Fibroblast of the aortic adventitia (primary cell): ENCODE measurements around the gene STXBP4. TPM values are rescaled to one million over a fixed set of nuclear protein-coding genes. Genes with fewer than 3 reads are reported as not detected.

Experiments
- DNase-seq: peaks from one replicate; pipeline ENCODE4 v3.0.0-alpha.2; 2010; ENCODE audit warnings: low read depth
- H3K4me3 ChIP-seq: 2 replicates; pipeline ENCODE4 v1.5.1; 2011; ENCODE audit warnings: low read depth, mild to moderate bottlenecking, control low read depth, low read length, moderate library complexity
- CTCF ChIP-seq: IDR thresholded peaks from 2 replicates; pipeline ENCODE4 v1.5.1; 2011; ENCODE audit warnings: mild to moderate bottlenecking, low read length, control low read depth, inconsistent platforms; ENCODE audit not compliant: insufficient read depth
- total RNA-seq: library from RNA; depleted of rRNA; stranded (reverse); fragments of >200 nt; gene quantifications from 2 replicates; pipeline ENCODE4 v1.2.3, GENCODE V29; 2012; ENCODE audit warnings: low replicate concordance

The STXBP4 gene
- total RNA-seq, 1 donor: 32.0 TPM

DNA sequence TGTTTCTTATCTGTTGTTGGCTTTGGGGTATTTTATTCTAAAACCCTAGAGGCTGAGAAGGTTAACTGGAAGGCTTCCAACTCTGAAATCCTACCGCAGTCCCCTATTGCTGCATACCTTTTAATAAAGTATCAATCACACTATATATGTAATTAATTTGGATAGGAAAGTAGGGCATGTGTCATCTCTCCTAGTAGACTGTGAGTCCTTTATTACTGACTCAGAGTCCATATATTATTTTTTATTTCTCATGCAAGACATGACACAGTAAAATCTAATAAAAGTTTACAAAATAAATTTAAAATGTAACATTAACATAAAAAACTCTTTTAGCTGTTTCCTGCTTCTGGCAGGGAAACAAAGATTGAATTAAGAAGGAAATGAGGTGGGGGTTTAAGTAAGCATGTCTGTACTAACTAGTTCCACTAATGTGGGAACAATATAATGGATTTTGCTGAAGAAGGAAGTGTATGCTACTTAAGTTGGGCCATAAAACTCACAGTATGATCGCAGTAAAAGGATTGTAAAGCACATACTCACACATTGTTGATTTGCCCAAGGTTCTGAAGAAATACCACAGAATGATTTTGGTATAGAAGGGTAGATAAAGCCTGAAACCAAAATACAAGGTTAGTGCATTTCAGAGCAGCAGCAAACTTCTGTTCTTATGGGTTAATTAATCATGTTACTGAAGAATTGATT, 198.6 kb downstream of the STXBP4 start:
- DNase-seq: no peak
- no peak for TF ChIP-seq CTCF
- no peak overlapping the region for H3K4me3 ChIP-seq

- H3K4me3 ChIP-seq: no peak overlapping the region
- DNase-seq: no peak
- TF ChIP-seq CTCF: no peak
These were observed 200.6 kb downstream of the STXBP4 start for GRCh38 chr17:55168958-55169687.

GRCh38 chr17:55171634-55172328, 203.2 kb downstream of the STXBP4 start:
- no peak for DNase-seq
- no peak overlapping the region for H3K4me3 ChIP-seq
- no peak for TF ChIP-seq CTCF

- no peak for TF ChIP-seq CTCF
- H3K4me3 ChIP-seq: no peak overlapping the region
- no peak for DNase-seq
These were observed 204.0 kb downstream of the STXBP4 start for GRCh38 chr17:55172612-55173011.

DNA sequence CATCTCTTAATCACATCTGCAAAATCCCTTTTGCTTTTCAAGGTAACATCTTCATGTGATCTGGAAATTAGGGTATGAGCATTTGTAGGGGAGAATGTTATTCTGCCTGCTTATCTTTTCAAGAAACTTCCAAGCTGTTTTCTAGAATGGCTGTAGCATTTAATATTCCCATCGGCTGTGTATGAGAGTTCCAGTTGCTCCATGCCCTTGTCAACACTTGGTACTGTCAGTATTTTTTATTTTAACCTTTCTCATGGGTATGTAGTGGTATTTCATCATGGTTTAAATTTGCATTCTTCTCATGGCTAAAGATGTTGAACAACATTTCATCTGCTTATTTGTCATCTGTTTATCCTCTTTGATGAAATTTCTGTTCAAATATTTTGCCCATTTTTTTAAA, 205.6 kb downstream of the STXBP4 start:
- no peak overlapping the region for H3K4me3 ChIP-seq
- DNase-seq: no peak
- TF ChIP-seq CTCF: no peak

GRCh38 chr17:55175788-55176427, 207.3 kb downstream of the STXBP4 start:
- no peak for DNase-seq
- TF ChIP-seq CTCF: no peak
- H3K4me3 ChIP-seq: no peak overlapping the region
